HG03175 (cell line): Measurements from ENCODE around the gene HEATR3.

Experiments
- ATAC-seq: cut with Tn5 transposase; IDR thresholded peaks from one replicate; pipeline ENCODE4 v1.9.1; 2021; ENCODE audit warnings: mild to moderate bottlenecking, moderate library complexity; ENCODE audit not compliant: unreplicated experiment

Gene HEATR3

DNA sequence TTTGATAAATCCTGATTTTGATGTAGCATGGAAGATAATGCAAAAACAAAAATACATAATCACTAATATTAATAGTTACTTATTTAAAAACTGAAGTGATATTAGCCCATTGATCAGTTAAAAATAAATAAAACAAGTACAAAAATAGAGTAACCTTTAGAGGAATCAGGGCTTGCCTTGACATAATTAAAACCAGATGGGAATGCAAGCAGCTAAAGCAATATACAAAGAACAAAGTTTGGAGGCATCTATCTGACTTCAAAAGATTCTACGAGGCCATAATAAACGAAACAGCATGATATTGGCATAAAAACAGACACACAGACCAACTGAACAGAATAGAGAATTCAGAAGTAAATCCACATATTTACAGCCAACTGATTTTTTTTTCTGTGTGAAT lies 15.0 kb upstream of the HEATR3 start:
- no peak for ATAC-seq

DNA sequence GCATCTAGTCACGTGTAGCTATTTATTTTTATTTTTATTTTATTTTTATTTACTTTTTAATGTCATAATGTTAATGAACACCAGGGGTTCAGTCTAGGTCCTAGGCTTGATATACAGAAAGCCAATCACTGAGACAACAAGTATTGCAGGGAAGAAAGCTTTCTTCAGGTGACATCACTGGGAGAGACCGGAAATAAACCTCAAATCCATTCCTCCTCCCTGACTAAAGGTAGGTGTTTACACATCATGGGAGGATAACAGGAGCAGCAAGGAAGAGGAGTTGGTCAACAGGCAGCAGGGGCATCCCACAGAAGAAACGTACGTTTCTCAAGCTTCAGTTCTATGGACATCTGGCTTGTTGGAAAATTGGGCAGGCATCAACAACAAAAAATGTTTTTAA lies 9.5 kb upstream of the HEATR3 start:
- ATAC-seq, result no peak

DNA sequence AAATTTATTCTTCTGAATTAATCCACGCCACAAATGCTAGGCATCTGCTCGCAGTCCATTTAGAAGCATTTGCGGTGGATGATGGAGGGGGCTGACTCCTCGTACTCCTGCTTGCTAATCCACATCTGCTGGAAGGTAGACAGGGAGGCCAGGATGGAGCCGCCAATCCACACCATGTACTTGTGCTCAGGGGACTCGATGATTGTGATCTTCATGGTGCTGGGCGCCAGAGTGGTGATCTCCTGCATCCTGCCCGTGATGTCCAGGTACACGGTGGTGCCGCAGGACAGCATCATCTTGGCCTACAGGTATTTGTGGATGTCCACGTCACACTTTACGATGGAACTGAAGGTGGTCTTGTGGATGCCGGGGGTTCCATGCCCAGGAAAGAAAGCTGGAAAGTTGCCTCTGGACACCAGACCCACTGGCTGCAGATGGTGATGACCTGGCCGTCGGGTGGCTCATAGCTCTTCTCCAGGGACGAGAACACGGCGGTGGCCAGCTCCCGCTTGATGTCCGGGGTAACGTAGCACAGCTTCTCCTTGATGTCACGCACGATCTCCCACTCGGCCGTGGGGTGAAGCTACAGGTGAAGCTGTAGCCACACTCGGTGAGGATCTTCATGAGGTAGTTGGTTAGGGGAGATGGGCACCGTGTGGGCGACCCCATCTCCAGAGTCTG lies 7.5 kb upstream of the HEATR3 start:
- no peak for ATAC-seq

DNA sequence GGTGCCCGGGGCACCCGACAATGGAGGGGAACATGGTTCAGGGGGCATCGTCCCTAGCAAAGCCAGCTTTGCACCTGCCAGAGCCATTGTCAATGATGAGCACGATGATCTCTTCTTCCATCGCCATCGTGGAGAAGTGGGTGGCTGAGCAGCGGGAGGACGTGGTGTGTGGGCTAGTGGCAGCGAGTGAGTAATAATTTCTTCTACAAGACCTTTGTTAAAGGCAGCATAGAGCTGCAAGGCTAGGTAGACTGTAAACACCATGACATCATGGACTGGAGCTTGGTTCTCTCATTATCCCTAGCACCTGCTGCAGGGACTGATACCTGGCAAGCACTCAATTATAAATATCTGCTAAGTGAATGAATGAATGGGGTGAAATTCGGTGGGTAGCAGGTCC lies 6.7 kb upstream of the HEATR3 start:
- ATAC-seq, result no peak

DNA sequence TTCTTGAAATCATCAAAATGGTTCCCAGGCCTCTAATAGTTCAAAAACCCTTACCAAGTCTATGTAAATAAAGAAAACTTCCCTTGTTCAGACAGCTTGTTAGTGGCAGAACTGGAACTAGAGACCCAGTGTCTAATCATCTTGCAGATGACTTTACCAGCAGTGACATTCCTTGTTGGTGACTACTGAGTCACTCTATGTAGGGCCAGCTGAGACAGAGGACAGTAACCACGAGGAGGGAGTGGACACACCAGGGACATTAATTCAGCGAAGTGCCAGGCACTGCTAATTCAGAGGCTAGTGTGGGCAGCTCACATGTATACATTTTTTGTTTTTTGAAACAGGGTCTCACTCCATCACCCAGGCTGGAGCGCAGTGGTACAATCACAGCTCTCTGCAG lies 6.1 kb upstream of the HEATR3 start:
- ATAC-seq, result no peak

DNA sequence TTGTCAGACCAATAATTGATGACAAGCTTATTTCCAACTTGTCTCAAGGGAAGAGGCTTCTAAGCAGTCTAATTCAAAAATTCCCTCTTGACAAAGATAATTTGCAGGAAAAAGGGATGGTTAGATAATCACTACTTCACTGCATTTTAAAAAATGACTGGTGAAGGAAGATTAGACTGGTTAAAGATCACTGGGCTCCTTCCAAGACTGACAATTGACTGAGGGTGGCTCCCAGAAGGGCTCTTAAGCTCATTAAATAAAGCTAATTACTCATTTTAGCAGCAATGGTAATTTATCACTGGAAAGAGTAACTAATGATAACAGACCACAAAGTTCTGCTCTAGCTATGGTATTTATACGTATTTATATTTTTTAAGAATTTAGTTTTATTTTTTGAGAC lies 4.4 kb upstream of the HEATR3 start:
- ATAC-seq, result no peak

DNA sequence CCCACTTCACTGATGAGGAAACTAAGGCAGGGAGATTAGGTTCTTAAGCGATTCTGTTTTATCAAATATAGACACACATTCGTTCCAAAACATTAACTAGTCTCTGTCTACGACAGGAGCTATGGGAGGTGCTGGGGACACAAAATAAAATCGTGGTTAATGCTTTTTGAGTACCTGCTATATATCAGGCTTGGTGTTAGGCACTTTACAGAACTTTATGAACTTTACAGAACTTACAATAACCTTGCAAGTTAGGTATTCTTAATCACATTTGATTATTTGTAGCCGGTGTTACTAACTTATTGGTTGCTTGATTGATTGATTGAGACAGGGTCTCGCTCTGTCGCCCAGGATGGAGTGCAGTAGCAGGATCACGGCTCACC lies 538 bp upstream of the HEATR3 start:
- ATAC-seq, result no peak

DNA sequence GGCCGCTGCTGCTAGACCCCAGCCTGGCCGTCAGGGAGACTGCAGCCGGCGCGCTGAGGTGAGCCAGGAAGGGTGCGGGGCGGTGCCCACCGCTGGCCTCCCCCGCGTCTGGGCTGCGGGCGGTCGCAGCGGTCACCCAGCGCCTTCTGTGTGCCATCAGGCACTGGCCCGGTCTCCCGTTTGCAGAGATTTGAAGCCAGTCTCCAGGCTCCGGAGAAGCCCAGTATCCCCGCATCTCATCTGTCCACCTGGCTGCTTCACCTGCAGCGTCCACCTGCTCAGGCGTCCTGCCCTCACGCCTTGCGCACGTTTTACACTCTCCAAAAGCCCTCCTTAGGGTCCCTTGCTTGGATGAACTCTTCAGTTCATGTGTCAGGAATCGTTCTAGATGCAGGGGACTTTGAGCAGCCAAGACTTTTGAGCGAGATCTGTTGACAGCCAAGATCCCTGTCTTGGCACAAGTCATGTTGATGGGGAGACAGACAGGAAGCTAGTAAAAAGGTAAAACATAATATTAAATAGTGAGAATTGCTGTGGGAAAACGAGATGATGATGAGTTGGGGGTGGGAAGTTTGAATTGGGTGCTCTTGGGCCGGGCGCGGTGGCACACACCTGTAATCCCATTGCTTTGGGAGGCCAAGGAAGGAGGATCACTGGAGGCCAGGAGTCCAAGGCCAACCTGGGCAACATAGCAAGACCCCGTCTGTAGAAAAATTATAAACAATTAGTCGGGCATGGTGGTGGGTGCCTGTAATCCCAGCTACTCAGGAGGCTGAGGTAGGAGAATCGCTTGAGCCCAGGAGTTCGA lies 916 bp downstream of the HEATR3 start:
- no peak for ATAC-seq

DNA sequence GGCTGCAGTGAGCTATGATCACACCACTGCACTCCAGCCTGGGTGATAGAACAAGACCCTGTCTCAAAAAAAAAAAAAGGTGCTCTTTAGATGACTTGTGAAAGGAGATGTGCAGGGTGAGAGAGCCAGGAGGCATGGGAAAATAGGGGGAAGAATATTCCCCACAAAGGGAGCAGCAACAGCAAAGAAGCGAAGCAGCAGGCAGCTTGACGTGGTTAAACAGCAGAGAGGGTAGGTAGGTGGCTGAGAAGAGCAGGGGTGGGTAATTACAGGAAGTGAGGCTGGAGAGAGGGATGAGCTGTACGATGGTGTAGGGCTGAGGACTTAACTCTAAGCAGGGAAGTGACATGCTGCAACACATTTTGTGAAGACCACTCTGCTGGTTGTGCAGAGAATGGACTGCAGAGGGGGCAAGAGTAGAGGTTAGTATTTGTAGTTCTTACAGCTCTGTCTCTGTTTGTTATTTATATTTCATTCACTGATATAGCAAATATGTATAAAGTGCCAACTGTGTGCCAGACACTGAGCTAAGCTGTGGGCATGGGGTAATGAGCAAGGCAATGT lies 1.6 kb downstream of the HEATR3 start:
- ATAC-seq, result peak; percentile 34

DNA sequence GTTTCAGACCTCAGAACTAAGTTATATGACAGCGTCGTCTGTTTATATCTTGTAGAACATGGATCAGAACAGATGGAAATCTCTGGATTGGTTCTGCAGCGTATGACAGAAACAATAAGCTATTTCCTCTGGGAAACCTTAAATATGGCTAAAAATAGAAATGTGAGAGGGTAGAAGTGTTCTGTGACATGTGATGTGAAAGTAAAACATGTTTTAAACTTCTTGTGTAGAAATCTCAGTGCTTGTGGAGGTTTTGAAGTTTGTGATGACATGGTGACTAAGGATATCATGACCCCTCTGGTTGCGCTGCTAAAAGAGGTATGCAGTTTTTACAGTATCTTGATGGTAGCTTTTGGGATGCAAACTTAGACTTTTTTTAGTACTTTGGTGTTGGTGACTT lies 2.8 kb downstream of the HEATR3 start:
- ATAC-seq, result no peak

DNA sequence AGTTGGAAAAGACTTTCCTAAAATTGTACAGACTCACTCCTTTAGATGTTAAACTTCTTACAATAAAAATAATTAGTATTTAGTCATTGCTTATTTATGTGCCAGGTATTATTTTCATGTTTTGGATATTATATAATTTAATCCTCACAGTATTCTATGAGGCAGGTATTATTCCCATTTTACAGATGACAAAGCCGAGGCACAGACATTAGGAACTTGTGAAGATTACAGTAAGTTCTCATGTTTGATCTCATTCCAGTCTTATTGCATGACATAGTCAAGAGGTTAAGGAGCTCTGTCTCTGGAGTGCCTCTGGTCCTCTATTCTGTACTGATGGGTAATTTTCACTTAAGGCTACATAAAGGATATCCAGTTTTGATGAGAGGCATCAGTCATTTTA lies 3.3 kb downstream of the HEATR3 start:
- ATAC-seq, result no peak

DNA sequence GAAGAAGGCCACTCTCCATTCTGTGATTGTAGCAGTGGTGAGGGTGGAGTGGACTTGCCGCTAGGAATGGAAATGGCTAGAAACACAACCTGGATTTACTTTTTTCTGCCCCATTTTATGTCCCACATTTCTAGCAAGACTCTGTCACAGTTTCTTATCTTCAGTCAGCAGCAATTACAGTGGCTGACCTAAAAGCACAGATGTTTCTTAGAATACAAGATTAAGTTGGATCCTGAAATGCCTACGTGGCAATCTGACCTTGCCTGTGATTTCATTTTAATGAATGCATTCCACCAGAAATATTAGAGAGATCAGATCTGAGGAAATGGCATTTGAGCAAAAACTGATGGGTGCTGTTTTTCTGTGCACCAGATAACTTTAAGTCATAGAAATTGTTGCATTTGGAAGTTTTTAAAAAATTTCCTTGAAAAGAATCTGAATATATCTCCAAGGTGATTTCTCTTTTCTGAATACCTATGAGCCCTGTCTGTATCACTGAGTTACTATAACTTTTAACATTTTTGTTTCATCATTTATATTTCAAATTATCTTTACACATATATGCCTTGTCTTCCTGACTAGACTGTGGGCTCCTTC lies 5.4 kb downstream of the HEATR3 start:
- ATAC-seq, result no peak

DNA sequence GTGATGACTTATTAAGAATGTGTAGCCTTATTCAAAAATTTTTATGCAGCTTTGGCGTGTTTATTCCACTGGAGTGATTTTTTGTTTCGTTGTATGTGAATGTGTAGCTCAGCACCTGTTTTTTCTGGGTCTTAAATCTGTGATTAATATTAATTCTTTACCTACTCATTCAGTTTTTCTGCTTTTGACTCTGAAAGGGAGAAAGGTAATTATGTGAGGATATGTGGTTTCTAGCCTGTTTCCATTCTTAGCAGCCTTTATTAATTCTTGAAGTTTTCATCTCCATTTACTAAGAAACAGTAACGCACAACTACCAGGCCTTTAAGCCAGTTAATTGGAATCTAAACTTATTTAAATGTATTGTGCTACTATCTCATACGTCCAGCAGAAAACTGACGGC lies 7.0 kb downstream of the HEATR3 start:
- ATAC-seq, result no peak

DNA sequence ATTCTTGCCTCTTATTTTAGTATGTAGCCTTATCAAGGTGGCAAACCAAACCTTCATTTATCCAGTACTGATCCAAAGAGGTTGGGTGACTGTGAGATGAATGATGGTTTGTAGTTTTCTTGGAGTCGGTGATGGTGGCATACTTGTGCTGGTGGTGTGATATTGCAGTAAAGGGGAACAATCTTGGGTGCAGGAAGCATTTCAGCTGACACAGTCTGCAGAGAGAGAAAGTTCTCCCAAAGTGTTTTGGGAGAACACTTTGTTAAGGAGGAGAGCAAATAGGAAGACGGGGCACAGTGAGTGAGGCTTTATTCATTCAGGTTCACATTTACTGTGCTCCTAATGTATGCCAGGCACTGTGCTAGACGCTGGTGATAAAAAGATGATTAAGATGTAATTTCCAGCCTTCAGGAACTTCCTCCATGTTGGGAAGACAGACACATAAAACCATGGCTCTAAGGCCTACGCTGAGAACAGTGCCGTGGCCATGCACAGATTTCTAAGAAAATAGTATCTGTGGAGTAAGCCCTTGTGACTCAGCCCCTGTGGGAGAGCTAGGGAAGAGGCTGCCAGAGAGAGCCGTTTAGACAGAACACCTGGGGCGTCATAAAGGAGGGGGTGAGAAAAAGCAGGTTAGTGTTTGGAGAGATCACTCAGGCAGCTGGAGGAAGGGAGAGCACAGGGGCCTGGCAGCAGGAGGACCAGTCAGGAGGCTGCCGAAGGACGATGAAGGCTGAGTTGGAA lies 13.8 kb downstream of the HEATR3 start:
- no peak for ATAC-seq

DNA sequence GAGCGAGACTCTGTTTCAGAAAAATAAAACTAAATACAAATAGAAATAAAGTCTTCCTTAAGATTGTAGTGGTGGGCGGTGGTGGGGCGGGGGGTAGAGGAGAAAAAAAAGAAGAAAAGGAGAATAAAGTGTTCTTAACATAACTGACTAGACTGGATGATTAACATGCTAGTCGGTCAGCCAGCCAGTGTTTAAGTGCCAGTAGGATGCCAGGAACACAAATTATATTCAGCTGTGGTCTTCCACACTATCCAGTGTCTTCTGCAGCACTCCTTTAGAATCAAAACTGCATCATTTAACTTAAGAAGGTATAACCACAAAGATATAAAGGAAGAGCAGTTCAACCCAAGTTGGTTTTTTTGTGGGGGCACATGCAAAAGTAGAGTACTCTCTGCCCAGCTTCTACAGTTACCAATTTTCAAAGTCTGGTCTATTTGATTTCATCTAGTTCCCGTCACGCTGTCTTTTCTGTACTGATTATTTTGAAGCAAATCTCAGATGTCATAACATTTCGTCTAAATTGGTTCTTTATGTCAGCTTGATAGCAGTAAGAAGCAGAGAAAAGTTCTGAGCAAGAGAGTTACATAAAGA lies 15.8 kb downstream of the HEATR3 start:
- no peak for ATAC-seq

DNA sequence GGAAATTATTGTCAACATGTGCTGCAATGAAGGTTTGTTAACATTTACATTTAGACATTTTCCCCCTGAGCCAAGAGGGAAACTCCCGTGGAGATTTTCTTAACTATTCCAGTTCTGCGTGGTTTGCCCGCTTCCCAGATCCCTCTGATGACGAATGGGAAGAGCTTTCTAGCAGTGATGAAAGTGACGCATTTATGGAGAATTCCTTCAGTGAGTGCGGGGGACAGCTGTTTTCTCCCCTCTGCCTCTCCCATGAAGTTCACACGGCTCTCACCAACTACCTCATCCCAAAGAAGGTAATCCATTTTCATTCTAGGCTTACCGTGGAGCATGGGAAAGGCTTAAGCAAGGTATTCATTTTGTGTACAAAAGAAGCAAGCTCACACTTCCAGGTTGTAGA lies 18.2 kb downstream of the HEATR3 start:
- no peak for ATAC-seq

DNA sequence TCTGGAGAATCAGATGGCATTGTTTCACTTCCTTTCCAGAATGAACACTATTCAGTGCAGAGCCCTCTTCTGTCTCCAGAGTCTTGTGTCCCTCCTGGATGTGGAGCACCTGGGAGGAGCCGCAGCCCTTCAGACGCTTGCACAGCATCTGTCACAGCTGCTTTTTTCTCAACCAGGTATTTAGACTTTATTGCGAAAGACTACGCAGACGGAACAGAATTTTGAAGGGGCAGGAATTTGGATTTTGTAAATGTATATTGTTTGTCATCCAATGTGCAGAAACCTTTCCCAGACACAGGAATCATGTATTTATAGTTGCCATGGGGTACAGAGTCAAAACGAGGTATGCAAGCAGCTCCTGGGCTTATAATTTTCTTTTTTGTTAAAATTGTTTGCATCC lies 20.4 kb downstream of the HEATR3 start:
- no peak for ATAC-seq

DNA sequence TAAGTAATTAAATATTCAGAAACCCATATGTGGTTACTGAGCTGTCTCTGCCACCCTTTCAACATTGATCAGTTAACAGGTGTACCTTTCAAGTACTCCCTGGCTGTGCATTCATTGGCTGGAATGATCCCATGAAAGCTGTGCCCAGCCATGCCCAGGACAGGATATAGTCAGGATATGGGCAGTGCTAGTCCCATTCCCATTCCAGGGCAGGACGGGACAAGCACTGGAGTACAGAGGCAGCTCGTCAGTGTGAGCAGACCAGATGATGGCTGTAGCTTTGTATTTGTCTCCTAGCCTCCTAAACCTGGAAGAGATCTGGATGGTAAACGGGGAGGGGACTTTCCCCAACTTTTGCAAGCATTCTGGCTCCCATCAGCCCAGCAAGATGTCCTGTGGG lies 22.5 kb downstream of the HEATR3 start:
- ATAC-seq, result no peak

DNA sequence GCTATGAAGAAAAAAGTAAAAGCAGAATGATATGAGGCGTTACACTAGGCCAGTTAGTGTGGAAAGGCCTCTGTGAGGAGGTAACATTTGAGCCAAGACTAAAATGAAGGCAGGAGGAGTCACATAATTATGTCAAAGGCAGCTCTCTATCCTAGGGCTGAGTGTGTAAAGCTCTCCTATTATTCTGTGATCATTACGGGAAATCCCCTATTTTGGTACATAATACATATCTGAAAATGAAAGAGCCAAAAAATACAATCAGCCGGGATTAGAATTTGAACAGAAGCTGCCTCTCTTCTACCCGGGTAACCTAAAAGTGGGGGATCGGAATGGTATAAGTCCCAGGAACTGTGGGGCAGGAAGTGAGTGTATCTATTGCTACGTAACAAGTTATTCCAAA lies 27.1 kb downstream of the HEATR3 start:
- ATAC-seq, result no peak

DNA sequence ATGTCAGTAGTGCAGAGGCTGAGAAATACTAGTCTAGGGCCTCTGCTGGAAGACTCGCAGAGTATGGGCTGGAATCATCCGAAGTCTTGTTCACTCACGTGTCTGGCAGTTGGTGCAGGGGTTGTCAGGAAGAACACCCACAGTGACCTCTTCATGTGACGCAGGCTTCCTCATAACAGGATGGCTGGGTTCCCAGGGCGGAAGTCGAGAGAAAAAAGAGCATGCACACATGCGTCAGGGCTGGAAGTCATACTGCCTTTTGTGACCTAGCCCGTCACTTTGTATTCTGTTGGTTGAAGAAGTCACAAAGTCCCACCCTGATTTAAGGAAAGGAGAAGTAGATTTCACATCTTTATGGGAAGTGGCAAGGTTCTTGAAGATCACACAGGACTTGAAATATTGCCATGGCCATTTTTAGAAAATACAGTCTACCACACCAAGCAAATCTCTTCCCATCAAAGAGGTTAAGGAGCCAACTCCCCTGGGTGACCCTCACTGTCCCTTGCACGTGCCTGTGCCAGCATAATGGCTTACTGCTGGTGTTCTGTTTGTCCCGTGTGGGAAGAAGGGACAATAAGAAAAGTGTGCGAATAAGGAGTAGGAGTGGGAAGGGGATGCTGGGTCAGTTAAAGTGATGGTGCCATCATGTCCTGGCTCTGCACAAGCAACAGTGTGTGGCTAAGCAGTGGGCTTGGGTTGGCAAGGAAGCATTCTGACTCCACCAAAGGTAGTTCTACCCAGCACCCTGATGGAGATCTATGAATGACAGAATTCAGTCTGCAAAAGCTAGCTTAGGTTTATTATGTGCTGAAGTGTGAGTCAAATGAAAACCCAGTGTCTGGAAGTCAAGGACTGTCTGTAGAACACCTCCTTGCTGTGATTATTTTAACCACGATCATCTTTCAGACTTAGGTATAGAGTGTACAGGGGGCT lies 28.1 kb downstream of the HEATR3 start:
- ATAC-seq, result no peak
